GM12865 (cell line): ENCODE results near the gene OLFML2A.
"Not testable (repeated sequence)": the region's sequence is repeated elsewhere in the genome, so short reads cannot be mapped to it uniquely, and the experiment has no call there.

Experiments used
- DNase-seq: peaks from one replicate; pipeline ENCODE4 v3.0.0; 2010; ENCODE audit warnings: low read depth
- H3K4me3 ChIP-seq: 2 replicates; pipeline ENCODE4 v1.5.1; 2011; ENCODE audit warnings: mild to moderate bottlenecking, low read depth, low read length, control low read depth
- TF ChIP-seq, protein P1 (sequence below): IDR thresholded peaks from 2 replicates; pipeline ENCODE4 v1.5.1; 2011; ENCODE audit warnings: low read length, control low read depth, low read depth, inconsistent platforms; ENCODE audit not compliant: insufficient read depth; ENCODE audit errors: missing control alignments

OLFML2A gene

DNA sequence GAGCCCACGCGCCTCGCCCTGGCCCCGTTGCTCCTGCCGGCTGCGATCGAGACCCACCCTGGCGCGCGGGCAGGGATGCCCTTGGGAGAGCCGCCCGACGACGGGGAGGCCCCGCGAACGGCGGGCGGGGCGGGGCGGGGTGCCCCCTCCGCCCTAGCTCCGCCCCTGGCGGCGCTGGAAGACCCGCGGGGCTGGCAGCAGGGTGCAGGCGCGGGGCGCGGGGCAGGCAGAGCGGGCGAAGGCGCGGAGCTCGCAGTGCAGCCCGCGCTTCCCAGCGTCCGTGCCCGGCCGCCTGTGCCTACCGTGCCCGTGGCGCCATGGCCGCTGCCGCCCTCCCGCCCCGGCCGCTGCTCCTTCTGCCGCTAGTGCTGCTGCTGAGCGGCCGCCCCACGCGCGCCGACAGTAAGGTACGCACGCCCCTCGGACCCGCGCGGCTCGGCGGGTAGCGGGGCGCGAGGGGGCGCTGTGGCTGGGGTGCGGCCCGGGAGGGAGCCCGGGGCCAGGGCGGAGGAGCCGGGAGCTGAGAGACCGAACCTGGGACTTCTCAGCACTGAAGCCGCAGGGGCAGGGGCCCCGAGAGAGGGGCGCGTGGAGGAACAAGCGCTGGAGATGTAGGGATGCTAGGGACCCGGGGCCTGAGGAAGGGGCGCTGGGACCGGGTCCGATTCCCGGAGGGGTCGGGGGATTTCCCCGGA, at the start of gene OLFML2A:
Gene OLFML2A (plus strand): TSS at position 180 of the 695 bp plus-strand sequence. CDS start 138 bp downstream, at position 318.
- TF ChIP-seq, protein P1, sequence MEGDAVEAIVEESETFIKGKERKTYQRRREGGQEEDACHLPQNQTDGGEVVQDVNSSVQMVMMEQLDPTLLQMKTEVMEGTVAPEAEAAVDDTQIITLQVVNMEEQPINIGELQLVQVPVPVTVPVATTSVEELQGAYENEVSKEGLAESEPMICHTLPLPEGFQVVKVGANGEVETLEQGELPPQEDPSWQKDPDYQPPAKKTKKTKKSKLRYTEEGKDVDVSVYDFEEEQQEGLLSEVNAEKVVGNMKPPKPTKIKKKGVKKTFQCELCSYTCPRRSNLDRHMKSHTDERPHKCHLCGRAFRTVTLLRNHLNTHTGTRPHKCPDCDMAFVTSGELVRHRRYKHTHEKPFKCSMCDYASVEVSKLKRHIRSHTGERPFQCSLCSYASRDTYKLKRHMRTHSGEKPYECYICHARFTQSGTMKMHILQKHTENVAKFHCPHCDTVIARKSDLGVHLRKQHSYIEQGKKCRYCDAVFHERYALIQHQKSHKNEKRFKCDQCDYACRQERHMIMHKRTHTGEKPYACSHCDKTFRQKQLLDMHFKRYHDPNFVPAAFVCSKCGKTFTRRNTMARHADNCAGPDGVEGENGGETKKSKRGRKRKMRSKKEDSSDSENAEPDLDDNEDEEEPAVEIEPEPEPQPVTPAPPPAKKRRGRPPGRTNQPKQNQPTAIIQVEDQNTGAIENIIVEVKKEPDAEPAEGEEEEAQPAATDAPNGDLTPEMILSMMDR = peak; percentile 34
- peak; percentile 24 for DNase-seq
- H3K4me3 ChIP-seq = peak within 1 kb of the TSS; percentile 38

DNA sequence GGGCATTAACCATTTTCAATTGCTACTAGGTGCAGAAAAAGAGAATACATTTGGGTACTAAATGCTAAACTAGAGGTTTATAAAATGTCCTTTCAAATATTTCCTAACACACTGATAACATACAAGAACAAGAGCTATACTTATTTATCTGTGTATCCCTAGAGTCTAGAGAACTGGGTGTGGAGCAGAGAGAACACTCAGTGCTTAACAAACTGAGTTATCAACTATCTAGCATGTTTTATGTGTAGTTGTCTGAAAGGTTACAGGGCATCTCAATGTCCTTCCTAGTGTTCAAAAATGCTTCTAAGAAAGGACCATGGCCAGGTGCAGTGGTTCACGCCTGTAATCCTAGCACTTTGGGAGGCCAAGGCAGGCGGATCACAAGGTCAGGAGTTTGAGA, 46.2 kb upstream of the OLFML2A start:
- TF ChIP-seq, protein P1 = no peak
- H3K4me3 ChIP-seq = no peak overlapping the region
- DNase-seq = no peak

DNA sequence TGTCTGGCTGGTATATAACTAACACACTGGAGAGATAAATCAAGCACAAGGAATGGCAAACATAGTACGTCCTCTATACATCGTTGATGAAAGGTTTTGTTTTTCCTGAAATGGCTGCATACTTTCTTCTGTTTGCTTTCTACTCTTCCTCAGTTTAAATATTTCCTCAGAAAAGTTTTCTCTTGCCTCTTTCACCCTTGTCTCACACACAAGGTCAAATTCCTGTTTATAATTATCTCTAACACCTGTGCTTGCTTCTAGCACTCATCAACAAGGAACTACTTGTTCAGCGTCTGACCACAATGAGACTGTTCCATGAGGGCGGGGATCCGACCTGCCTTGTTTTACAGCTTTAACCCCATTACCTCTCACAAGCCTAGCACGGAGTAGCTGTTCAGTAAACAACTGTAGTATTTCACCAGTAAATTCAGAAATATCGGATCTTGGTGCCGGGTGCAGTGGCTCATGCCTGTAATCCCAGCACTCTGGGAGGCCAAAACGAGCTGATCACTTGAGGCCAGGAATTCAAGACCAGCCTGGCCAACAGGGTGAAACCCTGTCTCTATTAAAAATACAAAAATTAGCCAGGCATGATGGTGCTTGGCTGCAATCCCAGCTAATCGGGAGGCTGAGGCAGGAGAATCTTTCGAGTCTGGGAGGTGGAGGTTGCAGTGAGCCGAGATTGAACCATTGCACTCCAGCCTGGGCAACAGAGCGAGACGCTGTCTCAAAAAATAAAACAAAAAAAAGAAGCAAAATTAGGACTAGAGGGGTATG, 42.8 kb upstream of the OLFML2A start:
- TF ChIP-seq, protein P1 = no peak
- H3K4me3 ChIP-seq = no peak overlapping the region
- no peak for DNase-seq

DNA sequence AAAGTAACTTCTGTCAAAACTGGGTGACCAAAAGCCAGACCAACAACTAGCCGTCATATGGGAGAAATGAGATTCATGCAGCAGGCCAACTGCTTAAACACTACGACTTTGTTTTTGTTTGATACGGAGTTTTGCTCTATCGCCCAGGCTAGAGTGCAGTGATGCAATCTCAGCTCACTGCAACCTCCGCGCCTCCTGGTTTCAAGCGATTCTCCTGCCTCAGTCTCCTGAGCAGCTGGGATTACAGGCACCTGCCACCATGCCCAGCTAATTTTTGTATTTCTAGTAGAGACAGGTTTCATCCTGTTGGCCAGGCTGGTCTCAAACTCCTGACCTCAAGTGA, 42.2 kb upstream of the OLFML2A start:
- not testable (repeated sequence) for H3K4me3 ChIP-seq

DNA sequence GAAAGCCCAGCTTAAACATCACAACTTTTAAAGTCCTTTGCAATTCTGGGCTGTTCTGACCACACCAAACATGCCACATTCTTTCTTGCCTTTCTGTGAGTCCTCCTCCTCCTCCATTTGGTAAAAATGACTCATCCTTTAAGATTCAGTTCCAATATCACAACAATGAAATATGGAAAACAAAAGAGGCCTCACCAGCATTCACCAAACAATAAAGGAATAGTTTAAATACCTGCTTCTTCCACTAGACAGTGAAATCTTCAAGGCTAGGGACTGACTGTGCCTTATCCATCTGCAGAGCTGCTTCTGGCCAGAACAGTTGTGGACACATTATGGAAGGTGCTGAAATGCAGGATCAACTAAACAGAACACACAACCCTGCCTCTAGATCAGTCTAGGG, 41.8 kb upstream of the OLFML2A start:
- peak; percentile 15 for DNase-seq
- TF ChIP-seq, protein P1 = no peak
- H3K4me3 ChIP-seq = no peak overlapping the region

More for the DNA sequence above, 42.2 kb upstream of the OLFML2A start:
- DNase-seq = not testable (repeated sequence)

DNA sequence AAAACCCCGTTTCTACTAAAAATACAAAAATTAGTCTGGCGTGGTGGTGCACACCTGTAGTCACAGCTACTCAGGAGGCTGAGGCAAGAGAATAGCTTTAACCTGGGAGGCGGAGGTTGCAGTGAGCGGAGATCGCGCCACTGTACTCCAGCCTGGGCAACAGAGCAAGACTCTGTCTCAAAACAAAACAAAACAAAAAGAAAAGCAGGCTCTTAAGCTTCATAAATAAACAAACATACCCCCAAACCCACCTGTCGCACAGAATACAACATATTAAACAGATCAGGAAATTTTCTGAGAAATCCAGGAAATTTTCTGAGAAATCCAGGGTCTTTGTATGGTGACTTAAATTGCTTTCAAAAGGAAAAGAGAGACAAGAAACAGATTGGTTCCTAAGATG, 38.9 kb upstream of the OLFML2A start:
- not testable (repeated sequence) for DNase-seq, H3K4me3 ChIP-seq

DNA sequence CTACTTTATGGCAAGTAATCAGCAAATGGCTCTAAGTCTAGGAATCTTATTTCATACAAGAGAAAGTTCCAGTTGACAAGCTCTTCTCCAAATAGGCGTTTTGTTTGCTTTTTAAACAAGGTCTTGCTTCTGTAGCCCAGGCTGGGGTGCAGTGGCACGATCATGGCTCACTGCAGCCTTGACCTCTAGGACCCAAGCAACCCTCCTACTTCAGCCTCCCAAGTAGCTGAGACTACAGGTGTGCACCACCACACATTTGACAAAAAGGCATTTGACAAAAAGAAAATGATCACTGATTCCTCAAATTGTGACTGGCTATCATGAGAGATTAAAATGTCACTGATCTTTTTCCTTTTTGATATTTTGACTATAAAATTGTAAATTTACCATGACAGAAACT, 37.6 kb upstream of the OLFML2A start:
- no peak overlapping the region for H3K4me3 ChIP-seq
- DNase-seq = no peak
- TF ChIP-seq, protein P1 = no peak

DNA sequence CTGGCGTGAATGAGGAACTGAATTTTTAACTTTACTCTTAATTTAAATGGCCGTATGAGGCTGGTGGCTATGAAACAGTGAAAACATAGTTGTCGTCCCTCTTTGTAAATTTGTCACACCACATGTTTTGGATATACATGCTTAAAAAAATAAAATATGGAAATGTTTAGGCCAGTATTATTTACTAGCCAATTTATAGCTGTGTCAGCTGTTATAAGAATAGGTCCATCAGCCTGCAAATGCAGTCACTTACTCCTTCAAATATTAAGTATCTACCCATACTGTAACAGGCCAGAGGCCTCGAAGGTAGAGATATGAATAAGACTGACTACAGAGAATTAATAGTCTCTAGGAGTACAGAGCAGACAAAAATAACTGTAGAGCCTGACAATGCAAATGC, 35.8 kb upstream of the OLFML2A start:
- no peak for DNase-seq
- TF ChIP-seq, protein P1 = no peak
- H3K4me3 ChIP-seq = no peak overlapping the region
